Measurements from ENCODE around the gene ORAI3. TPM values are rescaled to one million over a fixed set of nuclear protein-coding genes. Genes with fewer than 3 reads are reported as not detected.
A peak's percentile ranks its signal among the peaks of the same experiment; 100 is the strongest.

Gene ORAI3
- total and polyA plus RNA-seq, 2 of the 13 experiments (the other 11 are each of a cell fraction or from before 2014, with no cell fraction given) = 11.4 to 32.0 TPM

- TF ChIP-seq DMTF1 (CRISPR knock-in tag; IDR thresholded peaks at IDR 0.05) (no peak), ATM (IDR thresholded peaks at IDR 0.05; ENCODE audit: borderline replicate concordance) (no peak), HDAC6 (IDR thresholded peaks at IDR 0.05; ENCODE audit: low read depth, low read length) (no peak), ZNF121 (CRISPR knock-in tag; IDR thresholded peaks at IDR 0.05) (peak; percentile 73), ZNF792 (CRISPR knock-in tag; IDR thresholded peaks at IDR 0.05) (no peak; the same call in 1 of the 2 replicates), SP1 (IDR thresholded peaks at IDR 0.05) (no peak), SP1 (CRISPR knock-in tag; IDR thresholded peaks at IDR 0.05) (0 out of 2 replicates have a peak, but pooled peaks have one; percentile 40), ZNF672 (CRISPR knock-in tag; IDR thresholded peaks at IDR 0.05) (no peak), SKI (IDR thresholded peaks at IDR 0.05; ENCODE audit: partially characterized antibody) (no peak), KIAA2018 (CRISPR knock-in tag; IDR thresholded peaks at IDR 0.05; ENCODE audit: borderline replicate concordance) (no peak), ELF1 (CRISPR knock-in tag; IDR thresholded peaks at IDR 0.05) (peak; percentile 65), CCAR2 (optimal IDR thresholded peaks at IDR 0.05; ENCODE audit: low read depth, low read length) (no peak), PAXIP1 (CRISPR knock-in tag; conservative IDR thresholded peaks at IDR 0.05) (peak; percentile 9), ZKSCAN8 (CRISPR knock-in tag; IDR thresholded peaks at IDR 0.05; ENCODE audit: borderline replicate concordance) (no peak), ZC3H13 (CRISPR knock-in tag; IDR thresholded peaks at IDR 0.05) (peak; percentile 30; the same call in 1 of the 2 replicates), ZEB1 (IDR thresholded peaks at IDR 0.05; ENCODE audit: insufficient replicate concordance, low read depth) (no peak)
These were observed 36.7 kb downstream of the ORAI3 start (continued) for GRCh38 chr16:30985401-30986128.
